ENCODE measurements around the gene CBX8.

CBX8 gene

DNA sequence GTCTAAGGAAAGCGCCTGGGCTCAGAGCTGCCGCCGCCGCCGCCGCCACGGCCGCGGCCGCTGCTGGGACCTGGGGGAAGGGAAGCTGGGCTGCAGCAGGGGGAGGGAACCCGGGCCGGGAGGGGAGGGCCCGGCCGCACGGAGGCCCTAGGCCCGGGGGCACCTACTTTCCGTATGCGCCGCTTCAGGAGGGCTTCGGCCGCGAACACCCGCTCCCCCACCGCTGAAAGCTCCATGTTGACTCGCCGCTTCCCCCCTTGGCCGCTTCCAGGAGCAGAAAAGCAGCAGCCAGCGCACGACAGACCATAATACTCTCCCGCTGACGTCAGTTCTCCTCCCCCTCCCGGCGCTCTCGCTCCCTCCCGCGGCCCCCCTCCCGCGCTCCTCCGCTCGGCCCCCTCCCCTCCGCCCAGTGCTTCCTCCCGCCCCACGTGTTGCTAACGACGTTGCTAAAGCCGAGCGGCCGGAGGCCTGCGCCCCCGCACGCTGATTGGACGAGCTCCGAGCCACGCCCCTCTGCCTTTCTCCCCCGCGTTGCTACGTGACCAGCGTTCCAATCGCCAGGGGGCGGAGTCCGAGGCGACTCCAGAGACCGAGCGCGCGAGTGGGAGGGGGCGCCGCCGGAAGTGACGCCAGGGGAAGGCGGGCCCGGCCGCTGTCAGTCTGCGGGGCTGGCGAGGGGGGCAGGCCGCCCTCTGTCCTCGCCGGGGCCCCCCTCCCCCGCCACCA lies at the start of gene CBX8:
TSS of gene CBX8 (minus strand) at position 315 of the 729 bp plus-strand sequence. CDS start at position 236, 79 bp downstream.
- peak; percentile 100 for DNase-seq

GRCh38 chr17:79845601-79845949 lies 48.7 kb upstream of the CBX8 start:
- no peak for DNase-seq

DNA sequence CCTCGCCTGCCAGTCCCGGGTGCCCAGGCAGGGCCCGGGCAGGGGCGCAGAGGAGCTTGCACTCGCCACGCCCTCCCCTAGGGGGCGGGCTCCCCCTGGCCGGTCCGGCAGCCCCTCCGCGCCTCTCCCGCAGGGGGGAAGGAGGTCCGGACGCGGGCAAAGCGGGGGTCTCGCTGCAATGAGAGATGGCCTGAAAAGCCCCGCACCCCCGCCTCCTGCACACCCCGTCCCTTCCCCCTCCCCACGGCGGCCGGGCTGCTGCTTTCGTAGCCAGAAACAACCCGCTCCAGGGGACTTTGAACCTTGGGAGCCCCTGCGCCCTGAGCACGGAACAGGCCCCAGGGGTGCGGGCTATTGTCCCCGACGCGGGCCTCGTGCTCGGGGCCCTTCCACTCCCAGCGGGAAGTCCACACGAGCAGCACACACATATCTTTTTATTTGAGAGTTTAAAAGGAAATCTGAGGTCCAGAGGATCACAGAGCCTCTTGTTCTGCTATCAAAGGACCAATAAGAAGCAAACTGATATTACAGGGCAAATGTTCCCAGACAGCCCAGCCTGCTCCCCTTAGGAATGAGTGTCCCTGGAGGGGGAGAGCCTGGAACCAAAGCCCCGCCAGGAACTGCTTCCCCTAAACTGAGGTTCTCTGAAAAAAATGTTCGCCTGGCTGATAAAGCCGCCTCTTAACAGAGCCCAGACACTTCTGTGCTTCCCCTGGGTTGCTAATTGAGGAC lies 48.2 kb upstream of the CBX8 start:
- peak; percentile 43 for DNase-seq

- no peak for DNase-seq
Measured at GRCh38 chr17:79843816-79844800, 47.2 kb upstream of the CBX8 start.

DNA sequence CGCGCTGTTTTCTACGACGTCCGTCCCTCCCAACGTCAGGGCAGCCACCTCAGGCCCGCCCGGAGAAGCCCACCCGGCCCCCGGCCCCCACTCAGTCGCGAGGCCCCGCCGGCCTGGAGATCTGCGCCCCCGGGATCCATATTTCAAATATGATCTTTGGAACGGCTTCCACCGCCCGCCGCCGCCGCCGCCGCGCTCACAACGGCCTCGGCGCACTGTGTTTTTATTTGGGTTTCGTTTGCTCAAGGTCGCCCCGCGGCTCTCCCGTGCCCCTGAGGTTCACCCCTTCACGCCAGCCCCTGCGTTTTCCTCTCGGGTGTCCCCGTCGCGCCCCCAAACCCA lies 46.6 kb upstream of the CBX8 start:
- DNase-seq: no peak

DNA sequence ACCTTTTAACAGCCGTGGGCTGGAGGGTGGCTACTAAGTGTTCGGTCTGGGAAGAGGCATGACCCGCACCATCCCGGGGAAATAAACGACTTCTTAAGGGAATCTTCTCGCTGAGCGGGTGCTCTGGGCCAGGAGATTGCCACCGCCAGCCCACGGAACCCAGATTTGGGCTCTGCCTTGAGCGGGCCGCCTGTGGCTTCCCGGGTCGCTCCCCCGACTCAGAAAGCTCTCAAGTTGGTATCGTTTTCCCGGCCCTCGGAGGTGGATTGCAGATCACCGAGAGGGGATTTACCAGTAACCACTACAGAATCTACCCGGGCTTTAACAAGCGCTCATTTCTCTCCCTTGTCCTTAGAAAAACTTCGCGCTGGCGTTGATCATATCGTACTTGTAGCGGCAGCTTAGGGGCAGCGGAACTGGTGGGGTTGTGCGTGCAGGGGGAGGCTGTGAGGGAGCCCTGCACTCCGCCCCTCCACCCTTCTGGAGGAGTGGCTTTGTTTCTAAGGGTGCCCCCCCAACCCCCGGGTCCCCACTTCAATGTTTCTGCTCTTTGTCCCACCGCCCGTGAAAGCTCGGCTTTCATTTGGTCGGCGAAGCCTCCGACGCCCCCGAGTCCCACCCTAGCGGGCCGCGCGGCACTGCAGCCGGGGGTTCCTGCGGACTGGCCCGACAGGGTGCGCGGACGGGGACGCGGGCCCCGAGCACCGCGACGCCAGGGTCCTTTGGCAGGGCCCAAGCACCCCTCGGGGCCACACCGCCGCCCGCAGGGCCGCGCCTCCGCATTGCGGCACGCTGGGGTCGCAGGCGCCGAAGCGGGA lies 46.0 kb upstream of the CBX8 start:
- DNase-seq: no peak

DNA sequence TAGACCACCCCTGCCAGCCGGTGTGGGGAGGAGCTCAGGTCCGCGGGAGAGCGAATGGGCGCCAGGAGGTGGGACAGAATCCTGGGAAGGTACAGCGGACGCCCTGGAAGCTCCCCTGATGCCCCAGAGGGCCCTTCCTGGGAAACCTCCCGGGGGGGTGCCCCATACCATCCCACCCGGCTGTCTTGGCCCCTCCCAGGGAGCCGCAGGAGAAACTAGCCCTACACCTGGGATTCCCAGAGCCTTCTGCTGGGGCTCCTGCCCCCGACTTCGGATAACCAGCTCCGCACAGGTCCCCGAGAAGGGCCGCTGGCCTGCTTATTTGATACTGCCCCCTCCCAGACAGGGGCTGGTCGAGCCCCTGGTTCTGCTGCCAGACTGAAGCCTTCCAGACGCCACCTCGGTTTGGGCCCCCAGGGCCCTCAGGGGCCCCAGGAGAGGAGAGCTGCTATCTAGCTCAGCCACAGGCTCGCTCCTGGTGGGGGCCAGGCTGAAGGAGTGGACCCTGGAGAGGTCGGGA lies 45.3 kb upstream of the CBX8 start:
- no peak for DNase-seq

- DNase-seq: no peak
Measured at GRCh38 chr17:79841369-79842135, 44.7 kb upstream of the CBX8 start.

DNA sequence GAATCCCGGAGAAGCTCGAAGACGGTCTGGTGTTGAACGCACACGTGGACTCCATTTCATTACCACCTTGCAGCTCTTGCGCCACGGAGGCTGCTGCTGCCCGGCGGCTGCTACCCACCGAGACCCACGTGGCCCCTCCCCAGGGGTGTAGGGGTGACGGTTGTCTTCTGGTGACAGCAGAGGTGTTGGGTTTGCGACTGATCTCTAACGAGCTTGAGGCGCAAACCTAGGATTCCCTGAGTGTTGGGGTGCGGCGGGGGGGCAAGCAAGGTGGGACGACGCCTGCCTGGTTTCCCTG lies 44.1 kb upstream of the CBX8 start:
- DNase-seq: no peak

DNA sequence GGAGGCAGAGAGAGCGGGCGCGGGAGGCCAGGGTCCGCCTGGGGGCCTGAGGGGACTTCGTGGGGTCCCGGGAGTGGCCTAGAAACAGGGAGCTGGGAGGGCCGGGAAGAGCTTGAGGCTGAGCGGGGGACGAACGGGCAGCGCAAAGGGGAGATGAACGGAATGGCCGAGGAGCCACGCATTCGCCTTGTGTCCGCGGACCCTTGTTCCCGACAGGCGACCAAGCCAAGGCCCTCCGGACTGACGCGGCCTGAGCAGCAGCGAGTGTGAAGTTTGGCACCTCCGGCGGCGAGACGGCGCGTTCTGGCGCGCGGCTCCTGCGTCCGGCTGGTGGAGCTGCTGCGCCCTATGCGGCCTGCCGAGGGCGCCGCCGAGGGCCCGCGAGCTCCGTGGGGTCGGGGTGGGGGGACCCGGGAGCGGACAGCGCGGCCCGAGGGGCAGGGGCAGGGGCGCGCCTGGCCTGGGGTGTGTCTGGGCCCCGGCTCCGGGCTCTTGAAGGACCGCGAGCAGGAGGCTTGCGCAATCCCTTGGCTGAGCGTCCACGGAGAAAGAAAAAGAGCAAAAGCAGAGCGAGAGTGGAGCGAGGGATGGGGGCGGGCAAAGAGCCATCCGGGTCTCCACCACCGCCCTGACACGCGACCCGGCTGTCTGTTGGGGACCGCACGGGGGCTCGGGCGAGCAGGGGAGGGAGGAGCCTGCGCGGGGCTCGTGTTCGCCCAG lies 43.6 kb upstream of the CBX8 start:
- DNase-seq: peak; percentile 20

- DNase-seq: peak; percentile 94
Measured at GRCh38 chr17:79839356-79840268, 42.7 kb upstream of the CBX8 start, which contains the start of gene CBX4. Gene CBX4 (minus strand): TSS chr17:79839440. CDS start chr17:79839251, 189 bp downstream.

DNA sequence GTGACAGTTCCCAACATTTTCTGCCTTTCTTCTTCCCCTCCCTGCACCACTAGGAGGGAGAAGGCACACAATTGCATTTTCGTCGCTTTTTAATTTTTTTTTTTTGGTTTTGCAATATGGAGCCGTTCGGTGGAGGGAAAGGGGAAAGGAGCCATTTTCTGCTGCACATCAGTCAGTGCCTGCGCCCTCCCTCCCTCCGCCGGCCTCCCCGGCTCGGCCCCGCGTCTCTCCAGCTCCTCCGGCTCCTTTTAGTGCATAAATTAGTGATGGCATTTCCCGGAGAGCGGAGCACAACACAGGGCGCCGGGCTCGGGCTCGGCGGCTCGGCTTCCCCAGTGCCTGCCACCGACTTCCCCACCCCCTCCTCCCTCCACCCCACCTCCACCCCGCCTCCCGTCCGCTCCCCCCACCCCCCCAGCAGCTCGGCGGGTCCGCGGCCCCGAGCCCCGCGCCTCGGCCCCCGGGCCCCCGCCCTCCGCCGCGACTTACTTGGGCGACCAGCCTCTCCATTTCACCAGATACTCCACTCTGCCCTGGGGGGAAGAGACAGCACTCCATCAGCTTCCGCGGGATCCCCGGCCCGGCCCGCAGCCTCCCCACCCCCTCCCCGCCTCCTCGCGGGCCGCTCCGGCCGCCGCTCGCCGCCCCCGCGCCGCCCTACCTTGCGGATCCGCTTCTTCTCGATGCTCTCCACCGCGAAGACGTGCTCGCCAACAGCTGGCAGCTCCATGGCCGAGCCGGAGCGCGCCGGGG lies 41.8 kb upstream of the CBX8 start:
- DNase-seq: peak; percentile 58

DNA sequence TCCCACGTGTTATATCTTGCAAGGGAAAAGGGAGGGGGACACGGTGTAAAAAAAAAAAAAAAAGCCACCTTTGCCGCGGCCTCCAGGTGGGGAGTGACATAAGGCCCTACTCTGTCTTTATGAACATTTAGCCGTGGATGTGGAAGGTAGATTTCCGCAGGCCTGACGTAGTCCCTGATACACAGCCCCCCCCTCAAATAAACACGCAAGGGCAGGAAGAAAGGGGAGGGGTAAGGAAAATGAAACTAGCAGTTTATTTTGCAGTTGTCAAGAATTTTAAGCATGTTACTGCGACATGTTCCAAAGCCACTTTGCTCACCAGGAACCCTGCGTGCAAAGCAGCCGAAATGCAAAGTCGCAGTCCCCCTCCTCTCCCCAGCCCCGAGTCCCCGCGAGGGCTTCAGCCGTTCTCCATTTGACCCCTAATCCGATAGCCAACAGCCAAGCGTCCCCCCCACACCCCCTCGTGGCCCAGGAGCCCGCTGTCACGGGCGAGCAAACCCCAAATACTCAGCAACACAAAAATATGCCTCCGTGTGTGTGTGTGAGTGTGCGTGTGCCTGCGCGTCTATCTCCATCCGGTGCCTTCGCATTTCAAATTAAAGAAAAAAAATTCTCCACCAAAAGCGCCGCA lies 41.1 kb upstream of the CBX8 start:
- peak; percentile 28 for DNase-seq

DNA sequence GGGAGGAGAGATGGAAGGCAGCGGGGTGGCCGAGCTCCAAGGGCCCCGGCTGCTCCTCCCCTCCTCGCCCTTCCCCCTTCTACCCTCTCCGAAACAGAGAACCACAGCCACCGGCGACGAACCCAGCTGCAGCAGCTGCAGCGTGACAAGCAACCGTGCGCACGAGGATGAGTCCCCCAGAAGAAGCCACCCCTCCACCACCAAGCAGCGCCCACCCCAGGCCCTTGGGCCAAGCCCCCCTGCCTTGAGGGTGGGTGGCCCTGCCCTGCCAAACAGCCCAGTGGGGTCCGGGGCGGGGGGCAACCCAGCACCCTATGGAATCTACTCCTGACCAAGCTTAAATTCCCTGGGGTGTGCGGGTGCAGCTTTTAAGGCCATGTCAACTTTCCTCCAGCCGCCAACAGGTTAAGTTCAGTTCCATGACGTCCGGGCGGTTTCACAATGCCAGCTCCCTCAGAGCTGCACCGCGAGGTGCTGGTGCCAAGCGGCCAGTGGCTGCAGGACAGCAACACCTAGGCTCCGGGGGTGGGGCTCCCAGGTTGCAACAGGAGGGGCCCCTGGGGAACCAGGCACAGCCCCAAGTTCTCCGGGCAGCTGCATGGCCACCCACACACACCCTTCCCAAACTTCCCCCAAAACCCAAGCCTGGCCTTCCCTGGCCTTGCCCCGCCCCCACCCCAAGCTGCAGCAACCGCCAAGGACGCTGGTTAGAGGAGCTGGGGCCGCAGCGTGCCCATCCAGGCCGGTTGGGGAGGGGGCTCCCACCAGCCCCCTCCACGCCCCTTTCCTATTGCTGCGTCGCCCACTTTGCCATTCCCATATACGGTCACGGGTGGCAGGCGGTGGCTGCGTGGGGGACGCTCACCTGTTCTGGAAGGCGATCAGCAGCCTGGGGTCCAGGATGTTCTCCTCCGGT lies 40.4 kb upstream of the CBX8 start:
- DNase-seq: peak; percentile 58

DNA sequence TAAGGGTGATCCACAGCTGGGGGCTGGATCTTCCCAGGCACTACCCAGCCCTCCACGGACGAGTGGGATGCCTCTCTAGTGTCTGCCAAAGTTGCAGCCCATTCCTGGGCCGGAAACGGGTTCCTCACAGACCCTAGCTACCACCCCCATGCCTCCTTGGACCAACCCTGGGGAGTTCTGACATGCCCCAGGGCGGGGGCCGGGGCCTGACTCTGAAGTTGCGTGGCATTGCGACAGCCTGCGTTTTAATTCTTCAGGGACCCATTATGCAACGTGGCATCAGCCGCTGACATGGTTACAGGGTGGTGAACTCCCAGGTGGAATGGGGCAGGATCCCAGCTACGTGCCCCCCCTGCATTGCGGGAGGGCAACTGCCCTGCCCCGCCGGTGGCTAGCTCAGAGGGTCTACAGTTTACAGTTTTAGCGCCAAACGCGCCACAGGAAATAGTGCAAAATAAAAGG lies 39.7 kb upstream of the CBX8 start:
- DNase-seq: no peak

- DNase-seq: no peak
Measured at GRCh38 chr17:79835953-79836509, 39.2 kb upstream of the CBX8 start.

- no peak for DNase-seq
Measured at GRCh38 chr17:79835470-79835899, 38.6 kb upstream of the CBX8 start.

All from activated CD4-positive, alpha-beta T cell treated with anti-CD3 and anti-CD28 coated beads, Interleukin-10, Interleukin-2, amounts not matched to agents 100 ng/mL and 50 ng/mL, durations not matched to agents 16 hours and 8 hours (primary cell).